ENCODE data around the gene ANKRD44. TPM values are rescaled to one million over a fixed set of nuclear protein-coding genes. Genes with fewer than 3 reads are reported as not detected.

The ANKRD44 gene
- total RNA-seq, 6 experiments from 2014 or later = 3.8 to 5.7 (median 4.7) TPM

DNA sequence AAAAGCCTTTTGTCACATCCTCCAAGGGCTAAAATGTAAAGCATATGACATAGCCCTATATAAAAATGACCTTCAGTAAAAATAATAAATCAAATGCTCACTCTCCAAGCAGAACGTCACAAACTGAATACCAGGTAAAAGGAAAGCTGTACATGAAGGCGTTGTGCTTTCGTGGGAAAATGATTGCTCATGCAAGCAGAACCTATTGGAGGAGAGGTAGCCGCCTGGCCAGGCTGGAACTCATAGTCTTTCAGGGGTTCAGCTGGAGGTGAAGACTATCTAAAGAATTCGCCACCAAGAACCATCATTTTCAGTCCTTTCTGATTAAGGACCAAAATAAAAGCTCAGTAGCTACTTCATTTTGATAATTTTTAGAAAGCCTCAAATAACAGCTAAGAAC lies 44.7 kb downstream of the ANKRD44 start:
- Mint-ChIP-seq H3K4me3 (no peak overlapping the region), H3K4me1 (ENCODE audit: low read depth) (peaks cover 36% of the 10 kb centered on the region), H3K36me3 (ENCODE audit: low read depth) (no peaks in the 10 kb centered on the region), H3K27me3 (ENCODE audit: insufficient read depth) (peaks cover 3% of the 10 kb centered on the region; the same call in 1 of the 2 replicates), H3K27ac (no peak overlapping the region), H3K9me3 (no peaks in the 10 kb centered on the region)
- DNase-seq = no peak
- TF ChIP-seq, protein P1, sequence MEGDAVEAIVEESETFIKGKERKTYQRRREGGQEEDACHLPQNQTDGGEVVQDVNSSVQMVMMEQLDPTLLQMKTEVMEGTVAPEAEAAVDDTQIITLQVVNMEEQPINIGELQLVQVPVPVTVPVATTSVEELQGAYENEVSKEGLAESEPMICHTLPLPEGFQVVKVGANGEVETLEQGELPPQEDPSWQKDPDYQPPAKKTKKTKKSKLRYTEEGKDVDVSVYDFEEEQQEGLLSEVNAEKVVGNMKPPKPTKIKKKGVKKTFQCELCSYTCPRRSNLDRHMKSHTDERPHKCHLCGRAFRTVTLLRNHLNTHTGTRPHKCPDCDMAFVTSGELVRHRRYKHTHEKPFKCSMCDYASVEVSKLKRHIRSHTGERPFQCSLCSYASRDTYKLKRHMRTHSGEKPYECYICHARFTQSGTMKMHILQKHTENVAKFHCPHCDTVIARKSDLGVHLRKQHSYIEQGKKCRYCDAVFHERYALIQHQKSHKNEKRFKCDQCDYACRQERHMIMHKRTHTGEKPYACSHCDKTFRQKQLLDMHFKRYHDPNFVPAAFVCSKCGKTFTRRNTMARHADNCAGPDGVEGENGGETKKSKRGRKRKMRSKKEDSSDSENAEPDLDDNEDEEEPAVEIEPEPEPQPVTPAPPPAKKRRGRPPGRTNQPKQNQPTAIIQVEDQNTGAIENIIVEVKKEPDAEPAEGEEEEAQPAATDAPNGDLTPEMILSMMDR (IDR thresholded peaks at IDR 0.05) = no peak

DNA sequence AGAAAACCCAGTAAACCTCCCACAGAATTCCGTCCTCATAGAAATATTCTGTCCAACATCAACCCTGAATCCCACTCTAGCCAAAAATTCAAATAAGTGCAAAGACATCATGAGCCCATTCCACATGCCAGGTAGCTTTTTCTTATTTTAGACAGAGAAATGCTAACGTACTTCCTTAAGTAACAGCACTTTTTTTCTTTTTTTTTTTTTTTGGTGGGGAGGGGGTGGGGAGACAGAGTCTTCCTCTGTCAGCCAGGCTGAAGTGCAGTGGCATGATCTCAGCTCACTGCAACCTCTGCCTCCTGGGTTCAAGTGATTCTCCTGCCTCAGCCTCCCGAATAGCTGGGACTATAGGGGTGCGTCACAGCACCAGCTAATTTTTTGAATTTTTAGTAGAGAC lies 45.5 kb downstream of the ANKRD44 start:
- no peaks in the 10 kb centered on the region for H3K9me3 Mint-ChIP-seq
- no peak for DNase-seq
- no peaks in the 10 kb centered on the region for H3K36me3 Mint-ChIP-seq (ENCODE audit: low read depth)
- TF ChIP-seq, protein P1 (IDR thresholded peaks at IDR 0.05) = no peak
- H3K27me3 Mint-ChIP-seq (ENCODE audit: insufficient read depth) = peaks cover 1% of the 10 kb centered on the region; the same call in 1 of the 2 replicates
- no peak overlapping the region for H3K4me3 Mint-ChIP-seq
- H3K4me1 Mint-ChIP-seq (ENCODE audit: low read depth) = peaks cover 36% of the 10 kb centered on the region
- H3K27ac Mint-ChIP-seq = no peak overlapping the region

DNA sequence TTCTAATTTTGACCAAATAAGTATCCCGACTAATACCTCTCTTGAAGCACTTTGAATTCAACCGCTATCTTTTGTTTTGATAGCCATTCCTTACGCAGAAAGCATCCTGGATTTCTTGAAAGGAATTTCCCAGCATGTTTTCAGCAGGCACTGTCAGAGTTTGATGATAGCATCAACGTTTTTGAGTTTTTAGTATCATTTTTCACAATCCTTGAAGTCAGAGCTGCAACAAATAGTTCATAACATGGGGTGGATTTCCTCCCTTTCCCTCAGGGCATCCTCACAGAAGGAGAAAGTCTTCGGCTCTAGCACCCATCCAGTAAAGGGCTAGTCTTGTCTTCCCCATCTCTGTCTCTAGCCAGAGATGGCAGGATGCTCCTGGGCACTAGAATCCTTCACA lies 46.2 kb downstream of the ANKRD44 start:
- Mint-ChIP-seq H3K4me3 (no peak overlapping the region), H3K27ac (no peak overlapping the region), H3K27me3 (ENCODE audit: insufficient read depth) (peaks cover 1% of the 10 kb centered on the region; the same call in 1 of the 2 replicates), H3K9me3 (no peaks in the 10 kb centered on the region), H3K36me3 (ENCODE audit: low read depth) (no peaks in the 10 kb centered on the region), H3K4me1 (ENCODE audit: low read depth) (peaks cover 30% of the 10 kb centered on the region)
- DNase-seq = no peak
- TF ChIP-seq, protein P1 (IDR thresholded peaks at IDR 0.05) = no peak

DNA sequence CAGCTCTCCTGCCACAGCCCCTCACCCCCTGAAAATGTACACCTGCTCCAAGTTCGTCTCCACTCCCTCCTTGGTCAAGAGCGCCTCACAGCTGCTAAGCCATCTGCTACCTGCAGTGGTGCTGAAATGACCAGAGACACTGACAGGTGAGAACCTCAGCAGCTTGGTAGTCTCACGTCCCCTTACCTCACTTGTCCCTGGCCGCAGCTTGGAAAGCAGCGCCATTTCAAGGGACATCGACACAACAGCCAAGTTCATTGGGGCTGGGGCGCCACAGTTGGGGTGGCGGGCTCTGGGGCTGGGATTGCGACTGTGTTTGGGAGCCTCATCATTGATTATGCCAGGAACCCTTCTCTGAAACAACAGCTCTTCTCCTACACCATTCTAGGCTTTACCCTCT lies 47.5 kb downstream of the ANKRD44 start:
- Mint-ChIP-seq H3K4me3 (no peak overlapping the region), H3K27ac (no peak overlapping the region), H3K4me1 (ENCODE audit: low read depth) (peaks cover 18% of the 10 kb centered on the region), H3K9me3 (no peaks in the 10 kb centered on the region), H3K36me3 (ENCODE audit: low read depth) (no peaks in the 10 kb centered on the region), H3K27me3 (ENCODE audit: insufficient read depth) (peaks cover 1% of the 10 kb centered on the region; the same call in 1 of the 2 replicates)
- no peak for DNase-seq
- TF ChIP-seq, protein P1 (IDR thresholded peaks at IDR 0.05) = no peak

DNA sequence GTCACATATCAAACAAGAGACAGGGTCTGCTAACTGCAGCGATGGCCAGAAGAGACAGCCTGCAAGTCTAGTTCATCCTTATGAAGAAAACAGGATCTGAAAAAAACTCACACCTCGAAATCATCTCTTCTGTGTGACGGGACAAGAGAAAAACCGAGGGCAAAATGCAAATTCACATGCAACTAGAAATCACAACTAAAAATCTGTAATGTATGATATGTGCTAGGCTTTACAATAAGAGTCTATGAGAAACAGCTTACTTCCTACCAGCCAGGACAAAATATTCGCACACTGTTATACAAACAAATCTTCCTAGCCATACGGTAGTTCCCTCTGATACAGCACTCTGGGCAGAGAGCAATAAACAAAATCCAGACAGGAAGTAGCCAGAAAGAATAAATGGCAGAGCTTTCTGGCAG lies 48.8 kb downstream of the ANKRD44 start:
- H3K36me3 Mint-ChIP-seq (ENCODE audit: low read depth) = no peaks in the 10 kb centered on the region
- TF ChIP-seq, protein P1 (IDR thresholded peaks at IDR 0.05) = no peak
- H3K4me3 Mint-ChIP-seq = no peak overlapping the region
- no peak for DNase-seq
- peaks cover 17% of the 10 kb centered on the region for H3K4me1 Mint-ChIP-seq (ENCODE audit: low read depth)
- H3K9me3 Mint-ChIP-seq = no peaks in the 10 kb centered on the region
- H3K27ac Mint-ChIP-seq = no peak overlapping the region
- peaks cover 1% of the 10 kb centered on the region; the same call in 1 of the 2 replicates for H3K27me3 Mint-ChIP-seq (ENCODE audit: insufficient read depth)

All from HFFc6 (cell line).